Measurements from ENCODE around the gene IFNLR1. TPM values are rescaled to one million over a fixed set of nuclear protein-coding genes. Genes with fewer than 3 reads are reported as not detected.

The IFNLR1 gene
- polyA plus RNA-seq, 3 donors: not detected

- Histone ChIP-seq H3K4me3 (replicated peaks in 1 of 3; ENCODE audit: low read depth in 2 of 3, low read length in 3 of 3) (no peak overlapping the region), H4K20me1 (ENCODE audit: insufficient read depth, low read length) (no peaks in the 10 kb centered on the region), H3K36me3 (replicated peaks in 1 of 2; ENCODE audit: control insufficient read depth in 1 of 2, insufficient read depth in 2 of 2, low read length in 2 of 2) (no peaks in the 10 kb centered on the region), H3K4me2 (replicated peaks; ENCODE audit: extremely low read depth, low read length, poor library complexity, severe bottlenecking) (no peak overlapping the region), H3K9me3 (replicated peaks in 1 of 2; ENCODE audit: control insufficient read depth in 1 of 2, insufficient read depth in 1 of 2, low read length in 2 of 2) (no peaks in the 10 kb centered on the region), H3K4me1 (ENCODE audit: control insufficient read depth in 1 of 2, insufficient read depth in 2 of 2, low read length in 2 of 2) (no peaks in the 10 kb centered on the region), H3K27me3 (ENCODE audit: control insufficient read depth in 2 of 2, insufficient read depth in 2 of 2, low read length in 2 of 2) (no peaks in the 10 kb centered on the region), H3K27ac (ENCODE audit: low read depth in 1 of 2, low read length in 2 of 2) (no peak overlapping the region), H2AFZ (ENCODE audit: insufficient read depth, low read depth, low read length, poor library complexity, severe bottlenecking) (no peak overlapping the region), H3K9ac (ENCODE audit: insufficient read depth, low read length, poor library complexity, severe bottlenecking) (no peak overlapping the region), H3K79me2 (ENCODE audit: insufficient read depth, low read length) (no peaks in the 10 kb centered on the region)
- Mint-ChIP-seq H3K4me3 (no peak overlapping the region), H3K9me3 (peaks cover 0 to under 1% (median 0%) of the 10 kb centered on the region in 7 donors), H3K27ac (no peak overlapping the region), H3K4me1 (no peaks in the 10 kb centered on the region), H3K27me3 (ENCODE audit: low read depth in 3 of 3) (peaks cover 0 to 11% (median under 1%) of the 10 kb centered on the region in 3 donors), H3K36me3 (no peaks in the 10 kb centered on the region)
- intact Hi-C loops (cut with micrococcal nuclease): no loop called here
- DNase-seq: no peak
- 89% methylated on average over 3 of the region's 4 CpGs for WGBS (ENCODE audit: insufficient coverage)
- no peak for TF ChIP-seq CTCF (IDR thresholded peaks at IDR 0.05)
These were observed 41.2 kb upstream of the IFNLR1 start for GRCh38 chr1:24228311-24228710.

- Mint-ChIP-seq H3K27ac (no peak overlapping the region), H3K36me3 (no peaks in the 10 kb centered on the region), H3K9me3 (no peaks in the 10 kb centered on the region), H3K4me3 (no peak overlapping the region), H3K4me1 (no peaks in the 10 kb centered on the region), H3K27me3 (ENCODE audit: low read depth in 3 of 3) (peaks cover 0 to 10% (median 6%) of the 10 kb centered on the region in 3 donors)
- intact Hi-C loops (cut with micrococcal nuclease): no loop called here
- Histone ChIP-seq H3K36me3 (replicated peaks in 1 of 2; ENCODE audit: control insufficient read depth in 1 of 2, insufficient read depth in 2 of 2, low read length in 2 of 2) (no peaks in the 10 kb centered on the region), H3K27ac (ENCODE audit: low read depth in 1 of 2, low read length in 2 of 2) (no peak overlapping the region), H3K9me3 (replicated peaks in 1 of 2; ENCODE audit: control insufficient read depth in 1 of 2, insufficient read depth in 1 of 2, low read length in 2 of 2) (no peaks in the 10 kb centered on the region), H3K79me2 (ENCODE audit: insufficient read depth, low read length) (no peaks in the 10 kb centered on the region), H2AFZ (ENCODE audit: insufficient read depth, low read depth, low read length, poor library complexity, severe bottlenecking) (no peak overlapping the region), H3K4me3 (replicated peaks in 1 of 3; ENCODE audit: low read depth in 2 of 3, low read length in 3 of 3) (no peak overlapping the region), H3K9ac (ENCODE audit: insufficient read depth, low read length, poor library complexity, severe bottlenecking) (no peak overlapping the region), H3K4me1 (ENCODE audit: control insufficient read depth in 1 of 2, insufficient read depth in 2 of 2, low read length in 2 of 2) (no peaks in the 10 kb centered on the region), H3K4me2 (replicated peaks; ENCODE audit: extremely low read depth, low read length, poor library complexity, severe bottlenecking) (no peak overlapping the region), H4K20me1 (ENCODE audit: insufficient read depth, low read length) (no peaks in the 10 kb centered on the region), H3K27me3 (ENCODE audit: control insufficient read depth in 2 of 2, insufficient read depth in 2 of 2, low read length in 2 of 2) (no peaks in the 10 kb centered on the region)
- TF ChIP-seq CTCF (IDR thresholded peaks at IDR 0.05): no peak
- 98% methylated on average over 5 of the region's 5 CpGs for WGBS (ENCODE audit: insufficient coverage)
- no peak for DNase-seq
These were observed 39.7 kb upstream of the IFNLR1 start for GRCh38 chr1:24226749-24227148.

All from CD14-positive monocyte (primary cell).